NCI-H1436 (cell line): ENCODE measurements around the gene CATSPERZ.

Experiments
- DNase-seq: peaks from one replicate; lab custom pipeline; 2025; lab: John Stamatoyannopoulos, UW

CATSPERZ gene

GRCh38 chr11:64264371-64264852 is 35.7 kb upstream of the CATSPERZ start:
- DNase-seq: no peak

- no peak for DNase-seq
Measured at GRCh38 chr11:64265176-64266160, 34.7 kb upstream of the CATSPERZ start.

- no peak for DNase-seq
Measured at GRCh38 chr11:64266339-64266738, 33.8 kb upstream of the CATSPERZ start.

GRCh38 chr11:64267207-64267945 is 32.8 kb upstream of the CATSPERZ start:
- DNase-seq: no peak

- no peak for DNase-seq
Measured at GRCh38 chr11:64268025-64268892, 31.9 kb upstream of the CATSPERZ start.

GRCh38 chr11:64268893-64269539 is 31.1 kb upstream of the CATSPERZ start:
- no peak for DNase-seq

- peak; percentile 99 for DNase-seq
Measured at GRCh38 chr11:64269540-64270220, 30.5 kb upstream of the CATSPERZ start.

GRCh38 chr11:64275031-64275800 is 24.9 kb upstream of the CATSPERZ start:
- no peak for DNase-seq

GRCh38 chr11:64275841-64276240 is 24.3 kb upstream of the CATSPERZ start:
- no peak for DNase-seq

- DNase-seq: no peak
Measured at GRCh38 chr11:64276653-64277431, 23.3 kb upstream of the CATSPERZ start.

GRCh38 chr11:64278576-64279190 is 21.5 kb upstream of the CATSPERZ start:
- DNase-seq: no peak

- no peak for DNase-seq
Measured at GRCh38 chr11:64281957-64282770, 18.0 kb upstream of the CATSPERZ start.

GRCh38 chr11:64283092-64283491 is 17.1 kb upstream of the CATSPERZ start:
- no peak for DNase-seq

GRCh38 chr11:64284048-64284961 is 15.9 kb upstream of the CATSPERZ start, which contains the start of gene BAD:
TSS of gene BAD (minus strand) at chr11:64284665. CDS start at chr11:64284368, 297 bp downstream.
- peak; percentile 92 for DNase-seq

- DNase-seq: peak; percentile 83
Measured at GRCh38 chr11:64284962-64285884, 14.9 kb upstream of the CATSPERZ start, which contains the start of gene GPR137. TSS of gene GPR137 (plus strand) at chr11:64285848. CDS start at chr11:64286525, 677 bp downstream.
